ENCODE data around the gene SLC7A10. TPM values are rescaled to one million over a fixed set of nuclear protein-coding genes. Genes with fewer than 3 reads are reported as not detected.

Gene SLC7A10
- total RNA-seq, 2 experiments from 2014 or later = not detected

DNA sequence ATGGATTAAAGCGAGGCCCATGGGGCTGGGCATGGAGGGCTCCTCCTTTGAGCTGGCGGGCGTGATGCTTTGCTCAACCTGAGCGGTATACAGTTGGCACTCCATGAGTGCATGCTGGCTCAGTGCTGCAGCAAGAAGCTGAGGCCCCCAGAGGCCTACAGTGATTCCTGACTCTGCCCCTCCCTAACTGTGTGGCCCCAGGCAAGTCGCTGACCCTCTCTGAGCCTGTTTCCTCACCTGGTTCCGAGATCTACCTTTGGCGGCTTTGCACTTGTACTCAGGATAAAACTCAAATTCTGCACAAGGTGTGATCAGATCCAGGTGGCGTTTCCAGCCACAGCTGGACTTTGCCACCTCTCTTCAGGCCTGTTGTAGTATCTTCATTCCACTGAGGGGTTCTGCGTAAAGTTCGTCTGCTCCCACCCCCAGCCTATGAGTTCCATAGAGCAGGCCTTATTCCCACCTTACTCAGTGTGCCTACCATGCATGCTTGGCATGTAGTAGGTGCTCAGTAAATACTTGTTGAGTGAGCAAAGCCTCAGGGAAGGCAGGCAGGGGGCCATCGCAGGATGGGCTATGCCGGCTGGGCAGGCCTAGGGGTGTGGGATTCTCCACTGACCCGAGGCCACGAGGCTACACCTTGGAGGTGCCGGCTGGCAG lies 23.6 kb downstream of the SLC7A10 start:
- H3K27me3 Mint-ChIP-seq = peaks cover 3% of the 10 kb centered on the region
- no peak overlapping the region for H3K27ac Mint-ChIP-seq
- H3K36me3 Mint-ChIP-seq = no peaks in the 10 kb centered on the region
- ChIA-PET CTCF (interaction anchor here (1.2 kb wide), 1 partner anchor 17 kb away, joined by 5 read pairs; no protein-coding TSS in a partner anchor), POLR2A (no interaction called here)
- no peak overlapping the region for H3K4me3 Mint-ChIP-seq
- no peak for DNase-seq
- H3K9me3 Mint-ChIP-seq = no peaks in the 10 kb centered on the region
- intact Hi-C loops (cut with micrococcal nuclease) = no loop called here
- H3K4me1 Mint-ChIP-seq (ENCODE audit: low read depth) = no peaks in the 10 kb centered on the region

DNA sequence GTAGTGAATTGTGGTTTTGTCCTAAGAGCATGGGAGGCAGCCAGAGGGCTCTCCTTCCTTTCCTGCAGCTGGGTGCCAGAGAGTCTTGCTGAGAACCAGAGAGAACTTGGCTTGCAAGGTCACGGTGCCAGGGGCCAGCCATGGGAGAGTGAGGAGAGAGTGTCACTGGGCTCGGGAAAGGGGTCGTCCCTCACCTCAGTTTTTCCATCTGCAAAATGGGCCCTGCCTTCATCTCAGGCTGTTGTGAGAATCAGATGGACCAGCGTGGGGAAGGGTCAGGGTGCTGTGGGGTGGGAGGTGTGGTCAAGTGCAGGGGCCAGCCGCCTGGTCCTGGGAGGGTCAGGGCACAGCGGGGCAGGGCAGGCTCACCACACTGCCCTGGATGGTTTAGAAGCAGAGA lies 24.2 kb downstream of the SLC7A10 start:
- intact Hi-C loops (cut with micrococcal nuclease) = no loop called here
- Mint-ChIP-seq H3K27ac (no peak overlapping the region), H3K9me3 (no peaks in the 10 kb centered on the region), H3K27me3 (peaks cover 8% of the 10 kb centered on the region), H3K36me3 (no peaks in the 10 kb centered on the region), H3K4me3 (no peak overlapping the region), H3K4me1 (ENCODE audit: low read depth) (no peaks in the 10 kb centered on the region)
- no peak for DNase-seq
- ChIA-PET POLR2A (interaction anchor here (0.6 kb wide), 1 partner anchor 185 kb away, joined by 3 read pairs; no protein-coding TSS in a partner anchor), CTCF (interaction anchor here (1.2 kb wide), 1 partner anchor 17 kb away, joined by 5 read pairs; no protein-coding TSS in a partner anchor)

DNA sequence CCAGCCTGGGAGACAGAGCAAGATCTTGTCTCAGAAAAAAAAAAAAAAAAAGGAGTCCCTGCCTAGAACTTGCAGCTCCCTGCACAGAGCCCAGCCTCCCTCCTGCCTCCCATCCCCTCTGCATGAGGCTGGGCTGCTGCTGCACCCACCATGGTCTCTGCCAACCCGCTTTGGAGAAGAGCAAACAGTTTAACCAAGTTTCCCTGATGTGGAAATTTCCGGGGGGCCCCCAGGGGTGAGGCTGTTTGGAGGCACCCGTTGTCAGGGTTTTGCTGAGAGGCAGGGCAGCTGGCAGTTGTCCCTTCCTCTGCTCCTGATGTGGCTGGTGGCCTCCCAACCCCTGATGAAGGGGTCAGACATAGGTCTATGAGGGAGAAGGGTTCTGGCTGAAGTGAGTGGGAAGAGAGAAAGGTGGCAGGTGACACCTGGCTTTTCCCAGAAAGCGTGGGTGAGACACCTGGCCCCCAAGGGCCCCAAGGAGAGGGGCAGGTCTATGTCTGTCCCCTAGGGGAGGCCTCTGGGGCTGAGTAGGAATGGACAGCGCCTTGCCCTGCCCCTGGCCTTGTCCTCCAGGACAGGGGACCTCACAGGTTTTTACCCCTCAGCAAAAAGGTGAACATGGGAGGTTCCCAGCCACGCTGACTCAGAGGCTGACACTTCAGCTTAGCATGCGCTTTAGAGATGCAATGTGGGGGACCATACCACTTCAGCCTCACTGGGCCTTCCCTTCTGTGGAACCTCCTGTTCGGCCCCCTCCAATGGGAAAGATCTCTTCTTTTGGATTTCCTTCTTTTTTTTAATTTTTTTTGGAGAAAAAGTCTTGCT lies 26.0 kb downstream of the SLC7A10 start:
- CTCF ChIA-PET = no interaction called here

DNA sequence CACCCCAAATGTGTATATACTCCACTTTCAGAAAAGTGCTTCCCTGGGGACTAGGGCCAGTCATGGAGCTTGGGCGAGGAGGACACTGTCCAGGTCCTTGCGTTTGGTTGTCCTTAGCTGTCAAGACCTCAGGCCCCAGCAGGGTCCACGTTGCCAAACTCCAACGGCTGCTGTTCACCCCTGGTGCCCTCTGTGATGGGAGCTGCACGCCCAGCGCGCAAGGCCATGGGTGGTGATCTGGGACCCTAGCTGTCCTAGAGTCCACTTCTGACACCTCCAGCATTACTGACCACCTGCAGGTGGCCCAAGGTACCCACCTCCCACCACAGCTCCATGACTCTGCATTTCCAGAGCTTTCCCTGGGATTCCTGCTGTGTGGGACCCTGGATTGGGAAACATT lies 27.5 kb downstream of the SLC7A10 start:
- no peak for DNase-seq
- Mint-ChIP-seq H3K27me3 (peaks cover 18% of the 10 kb centered on the region), H3K9me3 (no peaks in the 10 kb centered on the region), H3K4me3 (no peak overlapping the region), H3K4me1 (ENCODE audit: low read depth) (no peaks in the 10 kb centered on the region), H3K36me3 (no peaks in the 10 kb centered on the region), H3K27ac (no peak overlapping the region)
- ChIA-PET CTCF (interaction anchor here (1.7 to 3.2 kb wide), 3 partner anchors 14 to 54 kb away, joined by 5 to 12 read pairs (median 5); no protein-coding TSS in a partner anchor), POLR2A (no interaction called here)
- intact Hi-C loops (cut with micrococcal nuclease) = no loop called here

More for the DNA sequence above, 26.0 kb downstream of the SLC7A10 start:
- DNase-seq = no peak
- Mint-ChIP-seq H3K27me3 (peaks cover 11% of the 10 kb centered on the region), H3K4me1 (ENCODE audit: low read depth) (no peaks in the 10 kb centered on the region), H3K36me3 (no peaks in the 10 kb centered on the region), H3K27ac (no peak overlapping the region), H3K4me3 (no peak overlapping the region), H3K9me3 (no peaks in the 10 kb centered on the region)
- intact Hi-C loops (cut with micrococcal nuclease) = no loop called here
- POLR2A ChIA-PET = no interaction called here

DNA sequence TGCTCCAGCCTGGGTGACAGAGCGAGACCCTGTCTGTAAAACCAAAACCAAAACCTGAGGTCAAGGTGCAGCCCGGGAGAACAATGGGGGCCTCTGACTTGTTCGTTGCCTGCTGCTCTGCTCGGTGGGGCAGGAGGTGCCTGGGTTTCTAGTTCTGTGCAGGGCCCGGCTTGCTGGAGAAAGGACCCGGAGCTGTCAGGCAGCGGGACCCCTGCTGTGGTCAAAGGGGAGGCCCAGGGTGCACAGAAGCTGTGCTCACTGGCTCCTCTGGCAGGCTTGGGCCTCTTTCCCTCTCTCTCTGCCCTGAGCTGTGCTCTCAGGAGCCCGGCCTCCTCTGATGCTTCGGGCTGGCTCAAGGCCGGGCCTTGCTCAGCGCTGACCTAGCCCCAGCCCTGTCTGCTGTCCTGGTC lies 28.1 kb downstream of the SLC7A10 start:
- Mint-ChIP-seq H3K4me1 (ENCODE audit: low read depth) (no peaks in the 10 kb centered on the region), H3K4me3 (no peak overlapping the region), H3K36me3 (no peaks in the 10 kb centered on the region), H3K27ac (no peak overlapping the region), H3K9me3 (no peaks in the 10 kb centered on the region), H3K27me3 (peaks cover 23% of the 10 kb centered on the region)
- ChIA-PET CTCF (interaction anchor here (1.2 to 3.2 kb wide), 4 partner anchors 12 to 53 kb away, joined by 4 to 12 read pairs (median 5); no protein-coding TSS in a partner anchor), POLR2A (no interaction called here)
- intact Hi-C loops (cut with micrococcal nuclease) = no loop called here
- DNase-seq = no peak

DNA sequence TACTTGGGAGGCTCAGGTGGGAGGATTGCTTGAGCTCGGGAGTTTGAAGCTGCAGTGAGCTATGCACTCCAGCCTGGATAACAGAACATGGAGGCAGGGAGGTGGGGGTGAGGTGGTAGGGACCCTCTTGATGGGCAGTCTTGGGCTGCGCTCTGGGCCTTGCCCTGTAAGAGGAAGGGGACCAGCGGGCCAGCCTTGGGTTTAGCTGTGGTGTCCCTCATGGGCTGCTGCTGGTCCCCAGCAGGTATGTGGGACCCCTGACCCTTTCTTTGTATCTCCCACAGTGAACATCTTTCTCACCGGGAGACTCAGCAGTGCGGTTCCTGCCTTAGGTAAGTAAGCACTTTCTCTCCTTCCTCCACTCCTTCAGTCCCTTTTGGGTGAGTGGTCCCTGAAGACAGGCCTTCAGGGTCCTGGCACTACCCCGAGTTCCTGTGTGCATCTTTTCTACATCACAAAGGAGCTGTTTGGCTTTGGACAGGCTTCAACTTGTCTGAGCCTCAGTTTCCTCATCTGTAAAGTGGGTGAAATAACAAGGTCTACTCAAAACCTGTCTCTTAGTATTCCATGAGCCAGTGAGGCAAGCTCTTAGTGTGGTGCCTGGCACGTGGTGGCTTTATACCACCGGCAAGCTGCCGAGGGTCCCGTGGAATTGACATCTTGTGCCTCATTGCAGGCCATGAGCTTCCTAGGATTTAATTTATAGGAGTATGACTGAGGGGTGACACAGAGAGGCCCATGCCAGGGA lies 29.0 kb downstream of the SLC7A10 start:
- no peaks in the 10 kb centered on the region for H3K4me1 Mint-ChIP-seq (ENCODE audit: low read depth)
- CTCF ChIA-PET = interaction anchor here (0.8 to 3.2 kb wide), 6 partner anchors 11 to 235 kb away, joined by 3 to 12 read pairs (median 4); no protein-coding TSS in a partner anchor
- intact Hi-C loops (cut with micrococcal nuclease) = no loop called here
- peaks cover 32% of the 10 kb centered on the region for H3K27me3 Mint-ChIP-seq
- no peak overlapping the region for H3K27ac Mint-ChIP-seq
- POLR2A ChIA-PET = interaction anchor here (0.6 kb wide), 1 partner anchor 30 kb away, joined by 3 read pairs; no protein-coding TSS in a partner anchor
- H3K9me3 Mint-ChIP-seq = no peaks in the 10 kb centered on the region
- no peak overlapping the region for H3K4me3 Mint-ChIP-seq
- H3K36me3 Mint-ChIP-seq = no peaks in the 10 kb centered on the region
- DNase-seq = no peak

DNA sequence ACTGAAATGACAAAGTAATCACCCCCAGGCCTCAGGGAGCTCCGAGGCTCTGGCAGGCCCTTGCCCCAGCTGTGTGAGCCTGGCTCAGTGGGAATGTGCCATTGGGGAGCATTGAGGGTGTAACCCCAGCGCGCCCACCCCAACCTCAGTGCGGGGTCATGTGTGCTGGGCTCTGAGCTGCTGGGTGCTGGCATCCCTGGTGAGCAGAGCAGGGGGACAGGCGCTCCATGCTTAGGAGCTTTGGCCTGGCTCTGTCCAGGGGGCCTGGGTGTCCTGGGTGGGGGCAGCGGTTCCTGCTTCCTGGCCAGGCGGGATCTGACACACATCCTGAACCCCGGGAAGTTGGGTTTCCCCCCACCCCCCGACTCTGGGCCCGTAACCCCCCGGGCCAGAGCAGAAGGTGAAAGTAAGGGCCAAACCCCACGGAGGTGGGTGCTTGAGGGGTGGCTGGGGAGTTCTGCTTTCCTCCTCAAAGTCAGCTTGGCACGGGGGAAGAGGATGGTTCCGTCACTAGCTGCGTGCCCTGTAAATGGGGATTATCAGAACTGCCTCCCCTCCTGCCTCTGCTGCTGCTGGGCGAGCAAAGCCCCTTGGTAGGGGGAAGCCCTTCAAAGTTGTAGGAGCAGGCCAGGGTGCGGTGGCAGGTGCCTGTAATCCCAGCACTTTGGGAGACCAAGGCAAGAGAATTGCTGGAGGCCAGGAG lies 29.9 kb downstream of the SLC7A10 start:
- H3K36me3 Mint-ChIP-seq = no peaks in the 10 kb centered on the region
- no peak overlapping the region for H3K27ac Mint-ChIP-seq
- ChIA-PET POLR2A (no interaction called here), CTCF (interaction anchor here (0.9 to 3.2 kb wide), 2 partner anchors 12 to 211 kb away, joined by 3 to 12 read pairs; no protein-coding TSS in a partner anchor)
- no peaks in the 10 kb centered on the region for H3K4me1 Mint-ChIP-seq (ENCODE audit: low read depth)
- no peak overlapping the region for H3K4me3 Mint-ChIP-seq
- no peak for DNase-seq
- intact Hi-C loops (cut with micrococcal nuclease) = no loop called here
- peaks cover 36% of the 10 kb centered on the region for H3K27me3 Mint-ChIP-seq
- no peaks in the 10 kb centered on the region for H3K9me3 Mint-ChIP-seq

DNA sequence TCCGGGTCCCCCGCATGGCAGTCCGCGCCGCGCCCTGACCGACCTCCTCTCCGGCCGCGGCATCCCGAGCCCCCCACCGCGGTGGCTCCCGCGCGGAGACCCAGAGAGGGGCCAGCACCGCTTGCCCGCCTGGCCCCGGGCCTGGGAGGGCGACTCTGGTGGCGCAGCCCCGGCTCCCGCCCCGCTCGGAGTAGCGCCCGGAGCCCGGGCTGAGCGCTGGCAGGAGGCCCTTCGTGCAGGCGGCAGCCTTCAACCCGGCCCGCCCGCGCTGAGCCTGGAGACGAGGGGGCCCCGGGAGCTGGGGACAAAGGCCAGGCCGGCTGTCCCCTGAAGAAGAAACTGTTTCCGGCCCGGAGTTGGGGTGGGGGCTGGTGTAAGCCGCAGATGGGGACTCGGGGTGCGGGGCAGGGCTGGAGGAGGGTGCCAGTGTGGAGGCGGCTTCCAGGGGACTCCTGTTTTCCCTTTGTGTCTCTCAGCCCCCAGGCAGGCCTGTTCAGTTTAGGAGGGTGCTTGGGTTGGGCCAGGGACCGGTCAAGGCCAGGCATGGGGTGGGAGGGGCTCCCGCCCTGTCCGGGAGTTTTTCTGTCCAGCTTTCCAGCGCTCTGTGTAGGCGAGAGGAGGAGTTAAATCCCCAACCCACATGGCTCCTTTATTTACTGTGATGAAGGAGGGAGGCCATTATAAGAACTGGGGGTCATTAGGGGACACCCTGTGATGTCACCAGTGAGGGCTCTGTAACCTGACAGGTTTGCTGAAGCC lies 30.6 kb downstream of the SLC7A10 start:
- ChIA-PET POLR2A (no interaction called here), CTCF (interaction anchor here (0.9 kb wide), 1 partner anchor 212 kb away, joined by 3 read pairs; no protein-coding TSS in a partner anchor)
- H3K36me3 Mint-ChIP-seq = no peaks in the 10 kb centered on the region
- H3K4me1 Mint-ChIP-seq (ENCODE audit: low read depth) = no peaks in the 10 kb centered on the region
- H3K4me3 Mint-ChIP-seq = peak overlapping the region; percentile 41
- peaks cover 39% of the 10 kb centered on the region for H3K27me3 Mint-ChIP-seq
- no peak overlapping the region for H3K27ac Mint-ChIP-seq
- H3K9me3 Mint-ChIP-seq = no peaks in the 10 kb centered on the region
- DNase-seq = no peak
- intact Hi-C loops (cut with micrococcal nuclease) = no loop called here

DNA sequence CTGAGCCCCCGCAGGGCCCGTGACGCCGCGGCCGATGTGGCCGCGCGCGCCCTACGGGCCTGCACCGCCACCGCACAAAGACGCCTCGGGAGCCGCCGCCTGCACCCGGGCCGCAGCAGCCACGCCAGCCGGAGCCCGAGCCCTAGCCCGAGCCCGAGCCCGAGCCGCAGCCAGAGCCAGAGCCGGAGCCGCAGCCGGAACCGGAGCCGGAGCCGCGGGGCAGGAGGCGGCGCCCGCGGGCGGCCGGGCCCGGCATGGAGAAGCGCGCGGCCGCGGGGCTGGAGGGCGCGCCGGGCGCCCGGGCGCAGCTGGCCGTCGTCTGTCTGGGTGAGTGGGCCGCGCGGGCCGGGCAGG lies 31.1 kb downstream of the SLC7A10 start:
- CTCF ChIA-PET = no interaction called here
- intact Hi-C loops (cut with micrococcal nuclease) = no loop called here
- Mint-ChIP-seq H3K27ac (no peak overlapping the region), H3K4me3 (no peak overlapping the region), H3K4me1 (ENCODE audit: low read depth) (no peaks in the 10 kb centered on the region), H3K36me3 (no peaks in the 10 kb centered on the region), H3K9me3 (no peaks in the 10 kb centered on the region), H3K27me3 (peaks cover 39% of the 10 kb centered on the region)
- DNase-seq = no peak
- POLR2A ChIA-PET = no interaction called here

DNA sequence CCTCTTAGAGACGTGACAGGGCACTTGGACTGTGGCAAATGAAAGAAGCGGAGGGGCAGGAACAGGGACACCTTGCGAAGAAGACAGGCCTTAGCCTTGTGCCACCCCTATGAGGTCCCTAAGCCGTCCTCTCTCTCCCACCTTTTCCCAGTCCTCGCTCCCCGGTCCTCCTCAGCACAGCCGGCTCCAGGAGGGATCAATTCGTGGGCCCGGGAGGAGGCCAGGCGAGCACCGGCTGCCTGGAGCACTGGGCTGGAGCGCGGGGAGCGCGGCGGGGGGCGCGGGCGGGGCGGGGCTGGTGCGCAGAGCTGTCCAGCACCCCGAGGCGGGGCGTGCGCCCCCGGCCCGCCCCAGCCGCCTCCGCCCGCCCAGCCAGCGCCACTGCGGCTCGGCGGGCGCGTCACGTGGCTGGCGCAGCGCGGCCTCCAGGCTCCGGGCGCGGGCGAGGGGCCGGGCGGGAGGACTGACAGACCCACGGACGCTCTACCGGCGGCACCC lies 31.7 kb downstream of the SLC7A10 start, which contains the start of gene LRP3:
Gene LRP3, plus strand, starts transcription at position 466 of the 498 bp plus-strand sequence. CDS start 456 bp downstream, outside the sequence.
- Mint-ChIP-seq H3K36me3 (no peaks in the 10 kb centered on the region), H3K9me3 (no peaks in the 10 kb centered on the region), H3K27me3 (peaks cover 39% of the 10 kb centered on the region), H3K4me1 (ENCODE audit: low read depth) (no peaks in the 10 kb centered on the region), H3K4me3 (peak within 1 kb of the TSS; percentile 41), H3K27ac (no peak within 1 kb of the TSS)
- ChIA-PET CTCF (no interaction called here), POLR2A (no interaction called here)
- DNase-seq = no peak
- intact Hi-C loops (cut with micrococcal nuclease) = no loop called here

Data from activated CD4-positive, alpha-beta memory T cell treated with anti-CD3 and anti-CD28 coated beads for 36 hours (primary cell).